Ascending aorta (tissue), 2 donors: Measurements from ENCODE around the gene DARS1. TPM values are rescaled to one million over a fixed set of nuclear protein-coding genes. Genes with fewer than 3 reads are reported as not detected.

ENCODE experiments used
- DNase-seq, 2 donors: peaks; one replicate each; pipeline ENCODE4 v3.0.0-alpha.2; 2019; ENCODE audit warnings: low spot score in 2 of 2
- H3K27ac ChIP-seq, 2 donors: fragments of 200-600 bp; sonication (generic); one replicate each; pipeline ENCODE4 v1.5.1; 2016 to 2017; ENCODE audit warnings: mild to moderate bottlenecking in 1 of 2
- H3K27me3 ChIP-seq: fragments of 200-600 bp; sonication (generic); one replicate; pipeline ENCODE4 v1.5.1; 2017
- H3K36me3 ChIP-seq, 2 donors: fragments of 200-600 bp; sonication (generic); one replicate each; pipeline ENCODE4 v1.5.1; 2016
- H3K4me1 ChIP-seq, 2 donors: fragments of 200-600 bp; sonication (generic); one replicate each; pipeline ENCODE4 v1.5.1; 2016 to 2017; ENCODE audit warnings: mild to moderate bottlenecking in 1 of 2
- H3K4me3 ChIP-seq, 2 donors: fragments of 200-600 bp; sonication (generic); one replicate each; pipeline ENCODE4 v1.5.1; 2016 to 2017; ENCODE audit warnings: mild to moderate bottlenecking in 1 of 2
- H3K9me3 ChIP-seq, 2 donors: fragments of 200-600 bp; sonication (generic); one replicate each; pipeline ENCODE4 v1.5.1; 2016
- intact Hi-C: fragments of 100-400 bp; cut with DNase I; formaldehyde crosslinking; loops from one replicate; pipeline ENCODE4 v1.15.1; 2023
- total RNA-seq: library from RNA; depleted of rRNA; stranded (reverse); fragments of >200 nt; gene quantifications from one replicate; pipeline ENCODE4 v1.1.0, GENCODE V29; 2016
- TF ChIP-seq, protein P1 (sequence below), 3 experiments: fragments of 200-600 bp in 2 of 3; fragments of 450-650 bp in 1 of 3; sonication (generic) in 2 of 3; IDR thresholded peaks; one replicate each; pipeline ENCODE4 v1.5.1; 2016 to 2019; ENCODE audit warnings: antibody characterized with exemption in 3 of 3, mild to moderate bottlenecking in 1 of 3, moderate library complexity in 1 of 3

Gene DARS1
- total RNA-seq, 1 donor from 2014 or later, result 11.6 TPM

DNA sequence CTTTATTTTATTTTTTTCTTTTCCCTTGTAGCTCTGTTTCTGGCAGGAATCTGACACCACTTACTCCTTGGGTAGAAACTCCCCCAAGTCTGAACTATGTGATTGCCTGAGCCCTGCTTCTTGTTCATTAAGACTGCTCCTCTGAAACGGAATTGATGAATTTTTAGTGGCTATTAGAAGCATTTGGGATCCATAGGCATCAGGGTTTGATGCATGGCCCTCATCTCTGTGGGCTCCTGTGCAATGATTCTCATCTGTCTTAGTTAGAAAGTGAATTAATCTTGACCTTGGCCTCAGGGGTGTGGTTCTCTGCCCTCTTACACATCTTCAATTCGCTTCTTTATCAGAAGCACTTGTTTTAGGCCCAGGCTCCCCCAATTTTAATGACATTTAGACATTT, 31.0 kb upstream of the DARS1 start:
- Histone ChIP-seq H3K27me3 (no peaks in the 10 kb centered on the region), H3K4me1 (no peaks in the 10 kb centered on the region), H3K36me3 (no peaks in the 10 kb centered on the region), H3K9me3 (no peaks in the 10 kb centered on the region), H3K4me3 (no peak overlapping the region), H3K27ac (no peak overlapping the region)
- DNase-seq, result no peak
- intact Hi-C loops, result no loop called here
- TF ChIP-seq, protein P1, sequence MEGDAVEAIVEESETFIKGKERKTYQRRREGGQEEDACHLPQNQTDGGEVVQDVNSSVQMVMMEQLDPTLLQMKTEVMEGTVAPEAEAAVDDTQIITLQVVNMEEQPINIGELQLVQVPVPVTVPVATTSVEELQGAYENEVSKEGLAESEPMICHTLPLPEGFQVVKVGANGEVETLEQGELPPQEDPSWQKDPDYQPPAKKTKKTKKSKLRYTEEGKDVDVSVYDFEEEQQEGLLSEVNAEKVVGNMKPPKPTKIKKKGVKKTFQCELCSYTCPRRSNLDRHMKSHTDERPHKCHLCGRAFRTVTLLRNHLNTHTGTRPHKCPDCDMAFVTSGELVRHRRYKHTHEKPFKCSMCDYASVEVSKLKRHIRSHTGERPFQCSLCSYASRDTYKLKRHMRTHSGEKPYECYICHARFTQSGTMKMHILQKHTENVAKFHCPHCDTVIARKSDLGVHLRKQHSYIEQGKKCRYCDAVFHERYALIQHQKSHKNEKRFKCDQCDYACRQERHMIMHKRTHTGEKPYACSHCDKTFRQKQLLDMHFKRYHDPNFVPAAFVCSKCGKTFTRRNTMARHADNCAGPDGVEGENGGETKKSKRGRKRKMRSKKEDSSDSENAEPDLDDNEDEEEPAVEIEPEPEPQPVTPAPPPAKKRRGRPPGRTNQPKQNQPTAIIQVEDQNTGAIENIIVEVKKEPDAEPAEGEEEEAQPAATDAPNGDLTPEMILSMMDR (IDR thresholded peaks at IDR 0.05), result no peak

DNA sequence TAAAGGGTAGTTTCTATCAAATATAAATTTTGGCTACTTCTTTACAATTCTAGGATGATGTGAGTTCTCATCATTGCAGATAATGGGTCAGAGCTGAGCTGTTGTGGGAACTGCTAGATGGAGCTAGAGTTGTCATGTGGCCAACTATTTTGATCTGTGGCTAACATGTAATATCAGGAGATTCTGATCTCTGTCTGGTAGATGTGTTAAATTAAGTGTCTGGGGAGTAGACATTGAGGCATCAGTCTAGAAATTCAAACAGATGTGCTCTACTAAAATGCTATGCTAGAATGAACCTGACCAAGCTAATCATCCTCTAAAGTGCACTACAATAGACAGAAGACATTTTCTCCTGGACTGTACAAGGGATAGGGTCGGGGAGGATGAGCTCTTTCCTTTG, 30.3 kb upstream of the DARS1 start:
- no peaks in the 10 kb centered on the region for H3K27me3 ChIP-seq
- intact Hi-C loops, result no loop called here
- no peak overlapping the region for H3K27ac ChIP-seq
- H3K4me1 ChIP-seq, result no peaks in the 10 kb centered on the region
- H3K9me3 ChIP-seq, result no peaks in the 10 kb centered on the region
- no peaks in the 10 kb centered on the region for H3K36me3 ChIP-seq
- H3K4me3 ChIP-seq, result no peak overlapping the region
- no peak for DNase-seq
- TF ChIP-seq, protein P1 (IDR thresholded peaks at IDR 0.05), result no peak

DNA sequence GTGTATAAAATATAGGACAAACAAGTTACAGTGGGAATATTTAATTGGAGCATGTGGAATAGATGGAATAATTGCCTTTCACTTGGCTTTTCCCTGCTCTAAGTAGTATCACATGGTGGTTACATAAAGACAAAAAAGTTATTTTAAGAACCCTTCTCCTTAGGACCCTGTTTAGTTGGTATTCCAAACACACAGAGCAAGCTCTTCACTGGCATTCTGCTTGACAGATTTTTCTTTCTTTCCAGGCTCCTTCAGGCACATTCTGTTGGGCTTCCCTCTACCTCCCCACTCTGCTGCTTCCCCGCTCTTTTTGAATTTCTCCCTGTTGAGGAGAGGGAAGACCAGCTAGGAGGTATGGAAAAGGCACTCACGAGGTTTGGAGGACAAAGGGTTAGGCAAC, 29.0 kb upstream of the DARS1 start:
- Histone ChIP-seq H3K27ac (no peak overlapping the region), H3K9me3 (no peaks in the 10 kb centered on the region), H3K27me3 (no peaks in the 10 kb centered on the region), H3K36me3 (no peaks in the 10 kb centered on the region), H3K4me3 (no peak overlapping the region), H3K4me1 (no peaks in the 10 kb centered on the region)
- DNase-seq, result no peak
- TF ChIP-seq, protein P1 (IDR thresholded peaks at IDR 0.05), result no peak
- intact Hi-C loops, result no loop called here

DNA sequence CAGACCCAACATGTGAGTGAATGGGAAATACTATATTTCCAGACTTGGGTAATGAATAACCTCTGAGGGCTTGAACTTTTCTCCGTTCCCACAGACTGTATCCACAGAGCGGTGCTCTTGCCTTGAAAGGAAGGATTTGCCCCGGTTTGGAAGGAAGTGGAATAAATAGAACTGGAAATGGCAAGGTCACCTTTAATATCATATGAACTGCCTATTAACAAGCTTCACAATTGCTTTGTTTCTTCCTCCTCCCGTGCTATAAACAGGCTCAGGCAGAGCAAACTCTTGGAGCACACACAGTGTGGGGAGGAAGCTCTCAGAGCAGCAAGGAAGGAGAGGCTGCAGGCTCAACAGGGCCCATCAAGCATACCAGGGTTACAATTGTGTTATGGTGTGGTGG, 28.5 kb upstream of the DARS1 start:
- no peak overlapping the region for H3K27ac ChIP-seq

DNA sequence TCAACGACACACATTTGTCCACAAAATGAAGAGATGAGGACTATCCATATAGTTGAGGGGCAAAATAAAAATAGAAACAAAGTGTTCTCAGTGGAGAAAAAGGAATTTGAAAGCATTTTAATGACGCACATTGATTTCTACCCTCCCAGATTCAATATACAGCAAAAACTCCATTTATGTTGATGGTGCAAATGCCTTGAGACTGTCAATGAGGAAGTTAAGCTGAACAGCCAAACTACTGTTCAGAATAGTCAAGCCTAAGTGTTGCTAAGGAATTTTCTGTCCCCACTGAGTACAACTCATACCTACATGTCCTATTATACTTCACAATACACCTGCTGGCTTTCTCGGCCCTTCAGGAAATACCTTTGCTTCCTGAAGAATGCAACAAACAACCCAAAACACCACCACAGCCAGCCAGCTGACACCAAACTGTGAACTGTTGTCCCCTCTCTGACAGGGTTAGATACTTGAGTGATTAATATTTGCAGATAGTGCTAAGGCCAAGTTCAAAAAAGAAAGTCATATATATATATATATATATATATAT, 27.8 kb upstream of the DARS1 start:
- intact Hi-C loops, result no loop called here

More for the DNA sequence above, 28.5 kb upstream of the DARS1 start:
- Histone ChIP-seq H3K9me3 (no peaks in the 10 kb centered on the region), H3K36me3 (no peaks in the 10 kb centered on the region), H3K27me3 (no peaks in the 10 kb centered on the region), H3K4me1 (no peaks in the 10 kb centered on the region), H3K4me3 (no peak overlapping the region)
- DNase-seq, result no peak
- intact Hi-C loops, result no loop called here
- TF ChIP-seq, protein P1 (IDR thresholded peaks at IDR 0.05), result no peak

More for the DNA sequence above, 27.8 kb upstream of the DARS1 start:
- no peak for DNase-seq
- H3K9me3 ChIP-seq, result no peaks in the 10 kb centered on the region
- no peak overlapping the region for H3K4me3 ChIP-seq
- H3K36me3 ChIP-seq, result no peaks in the 10 kb centered on the region
- TF ChIP-seq, protein P1 (IDR thresholded peaks at IDR 0.05), result no peak
- no peaks in the 10 kb centered on the region for H3K4me1 ChIP-seq
- H3K27me3 ChIP-seq, result no peaks in the 10 kb centered on the region
- no peak overlapping the region for H3K27ac ChIP-seq
